Panc1 (cell line): ENCODE results near the gene NMNAT3. TPM values are rescaled to one million over a fixed set of nuclear protein-coding genes. Genes with fewer than 3 reads are reported as not detected.

Experiments used
- ATAC-seq: fragments of 200-7000 bp; cut with Tn5 transposase; 2 replicates; pipeline ENCODE4 v1.9.1; 2020; ENCODE audit warnings: mild to moderate bottlenecking, moderate library complexity
- BruUV-seq: library from RNA; stranded (reverse); fragments of 400-500 nt; replicated peaks from 2 replicates; lab custom pipeline; 2021; lab: Mats Ljungman, UMichigan
- CTCF ChIA-PET: fragments of 300-600 bp; sonication (Branson Sonifier 250); formaldehyde crosslinking; loops from one replicate; lab custom pipeline; 2022; ENCODE audit warnings: antibody characterized with exemption; lab: Charles Lee
- POLR2A ChIA-PET: fragments of 300-600 bp; sonication (Branson Sonifier 250); formaldehyde crosslinking; loops from one replicate; lab custom pipeline; 2022; ENCODE audit warnings: antibody characterized with exemption; lab: Charles Lee
- DNase-seq: peaks from one replicate; pipeline ENCODE4 v3.0.0-alpha.2; 2010; ENCODE audit warnings: low read depth, low spot score
- H3K27ac ChIP-seq: 2 replicates; pipeline ENCODE4 v1.5.1; 2011; ENCODE audit warnings: mild to moderate bottlenecking, low read length, inconsistent platforms
- H3K27me3 ChIP-seq: fragments of 200-500 bp; sonication (Bioruptor generic); 2 replicates; pipeline ENCODE4 v1.6.0; 2014; ENCODE audit warnings: low read length, inconsistent platforms; ENCODE audit not compliant: control insufficient read depth, insufficient read depth
- H3K36me3 ChIP-seq: fragments of 200-500 bp; sonication (Bioruptor generic); 2 replicates; pipeline ENCODE4 v1.5.1; 2014; ENCODE audit warnings: inconsistent platforms, mild to moderate bottlenecking, low read length, moderate library complexity; ENCODE audit not compliant: control insufficient read depth, insufficient read depth
- H3K4me1 ChIP-seq: 2 replicates; pipeline ENCODE4 v1.5.1; 2011; ENCODE audit warnings: inconsistent platforms, mild to moderate bottlenecking, low read length, moderate library complexity; ENCODE audit not compliant: control insufficient read depth, insufficient read depth
- H3K4me3 ChIP-seq, 2 experiments: 2 replicates each; pipeline ENCODE4 v1.5.1; 2011 to 2012; ENCODE audit warnings: low read depth in 2 of 2, low read length in 2 of 2, mild to moderate bottlenecking in 2 of 2, inconsistent platforms in 1 of 2, moderate library complexity in 1 of 2
- H3K9me3 ChIP-seq: fragments of 200-500 bp; sonication (Bioruptor generic); 2 replicates; pipeline ENCODE4 v1.5.1; 2014; ENCODE audit warnings: low read depth, mild to moderate bottlenecking, inconsistent platforms, low read length, moderate library complexity; ENCODE audit not compliant: control insufficient read depth, insufficient read depth
- POLR2AphosphoS5 ChIP-seq: IDR thresholded peaks from 2 replicates; pipeline ENCODE4 v1.6.1; 2012; ENCODE audit warnings: mild to moderate bottlenecking, low read depth, low read length, moderate library complexity
- SIN3A ChIP-seq: IDR thresholded peaks from 2 replicates; pipeline ENCODE4 v1.6.1; 2012; ENCODE audit warnings: low read depth, mild to moderate bottlenecking, low read length, moderate library complexity, borderline replicate concordance; ENCODE audit not compliant: insufficient read depth
- TCF7L2 ChIP-seq: IDR thresholded peaks from 2 replicates; pipeline ENCODE4 v1.6.1; 2011; ENCODE audit warnings: mild to moderate bottlenecking, low read depth, low read length, inconsistent platforms
- in situ Hi-C: cut with HindIII; loops from 2 replicates; pipeline ENCODE4 v1.10.0; 2016; ENCODE audit warnings: low sequenced_read_pairs, low pct_unique_long_range_greater_than_20kb
- intact Hi-C: fragments of 100-400 bp; cut with micrococcal nuclease; formaldehyde crosslinking; loops from one replicate; pipeline ENCODE4 v1.10.0; 2022; ENCODE audit not compliant: unreplicated experiment
- total RNA-seq: library from RNA; stranded (reverse); gene quantifications from one replicate; pipeline ENCODE4 v1.2.1, GENCODE V29; 2021; ENCODE audit not compliant: unreplicated experiment
- TF ChIP-seq, protein P1 (sequence below), 2 experiments: IDR thresholded peaks; 2 replicates each; pipeline ENCODE4 v1.6.1; 2011 to 2012; ENCODE audit warnings: low read depth in 2 of 2, control low read depth in 1 of 2, low read length in 1 of 2, mild to moderate bottlenecking in 1 of 2, moderate library complexity in 1 of 2; ENCODE audit not compliant: insufficient read depth in 1 of 2
- TF ChIP-seq, protein P2 (sequence below): fragments of 450-650 bp; IDR thresholded peaks from 2 replicates; pipeline ENCODE4 v1.5.1; 2017; ENCODE audit warnings: mild to moderate bottlenecking

Gene NMNAT3
- total RNA-seq, 1 experiment from 2014 or later = 1.9 TPM

GRCh38 chr3:139660269-139660668 lies 17.5 kb downstream of the NMNAT3 start:
- POLR2A ChIA-PET = no interaction called here
- TF ChIP-seq, protein P1, sequence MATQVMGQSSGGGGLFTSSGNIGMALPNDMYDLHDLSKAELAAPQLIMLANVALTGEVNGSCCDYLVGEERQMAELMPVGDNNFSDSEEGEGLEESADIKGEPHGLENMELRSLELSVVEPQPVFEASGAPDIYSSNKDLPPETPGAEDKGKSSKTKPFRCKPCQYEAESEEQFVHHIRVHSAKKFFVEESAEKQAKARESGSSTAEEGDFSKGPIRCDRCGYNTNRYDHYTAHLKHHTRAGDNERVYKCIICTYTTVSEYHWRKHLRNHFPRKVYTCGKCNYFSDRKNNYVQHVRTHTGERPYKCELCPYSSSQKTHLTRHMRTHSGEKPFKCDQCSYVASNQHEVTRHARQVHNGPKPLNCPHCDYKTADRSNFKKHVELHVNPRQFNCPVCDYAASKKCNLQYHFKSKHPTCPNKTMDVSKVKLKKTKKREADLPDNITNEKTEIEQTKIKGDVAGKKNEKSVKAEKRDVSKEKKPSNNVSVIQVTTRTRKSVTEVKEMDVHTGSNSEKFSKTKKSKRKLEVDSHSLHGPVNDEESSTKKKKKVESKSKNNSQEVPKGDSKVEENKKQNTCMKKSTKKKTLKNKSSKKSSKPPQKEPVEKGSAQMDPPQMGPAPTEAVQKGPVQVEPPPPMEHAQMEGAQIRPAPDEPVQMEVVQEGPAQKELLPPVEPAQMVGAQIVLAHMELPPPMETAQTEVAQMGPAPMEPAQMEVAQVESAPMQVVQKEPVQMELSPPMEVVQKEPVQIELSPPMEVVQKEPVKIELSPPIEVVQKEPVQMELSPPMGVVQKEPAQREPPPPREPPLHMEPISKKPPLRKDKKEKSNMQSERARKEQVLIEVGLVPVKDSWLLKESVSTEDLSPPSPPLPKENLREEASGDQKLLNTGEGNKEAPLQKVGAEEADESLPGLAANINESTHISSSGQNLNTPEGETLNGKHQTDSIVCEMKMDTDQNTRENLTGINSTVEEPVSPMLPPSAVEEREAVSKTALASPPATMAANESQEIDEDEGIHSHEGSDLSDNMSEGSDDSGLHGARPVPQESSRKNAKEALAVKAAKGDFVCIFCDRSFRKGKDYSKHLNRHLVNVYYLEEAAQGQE (IDR thresholded peaks at IDR 0.05; ENCODE audit: insufficient read depth in 1 of 2, low read depth in 2 of 2, low read length in 1 of 2) = no peak
- no peak for TF ChIP-seq POLR2AphosphoS5
- TF ChIP-seq, protein P2, sequence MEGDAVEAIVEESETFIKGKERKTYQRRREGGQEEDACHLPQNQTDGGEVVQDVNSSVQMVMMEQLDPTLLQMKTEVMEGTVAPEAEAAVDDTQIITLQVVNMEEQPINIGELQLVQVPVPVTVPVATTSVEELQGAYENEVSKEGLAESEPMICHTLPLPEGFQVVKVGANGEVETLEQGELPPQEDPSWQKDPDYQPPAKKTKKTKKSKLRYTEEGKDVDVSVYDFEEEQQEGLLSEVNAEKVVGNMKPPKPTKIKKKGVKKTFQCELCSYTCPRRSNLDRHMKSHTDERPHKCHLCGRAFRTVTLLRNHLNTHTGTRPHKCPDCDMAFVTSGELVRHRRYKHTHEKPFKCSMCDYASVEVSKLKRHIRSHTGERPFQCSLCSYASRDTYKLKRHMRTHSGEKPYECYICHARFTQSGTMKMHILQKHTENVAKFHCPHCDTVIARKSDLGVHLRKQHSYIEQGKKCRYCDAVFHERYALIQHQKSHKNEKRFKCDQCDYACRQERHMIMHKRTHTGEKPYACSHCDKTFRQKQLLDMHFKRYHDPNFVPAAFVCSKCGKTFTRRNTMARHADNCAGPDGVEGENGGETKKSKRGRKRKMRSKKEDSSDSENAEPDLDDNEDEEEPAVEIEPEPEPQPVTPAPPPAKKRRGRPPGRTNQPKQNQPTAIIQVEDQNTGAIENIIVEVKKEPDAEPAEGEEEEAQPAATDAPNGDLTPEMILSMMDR = no peak
- TF ChIP-seq TCF7L2 = no peak
- no peak for TF ChIP-seq SIN3A
- in situ Hi-C loops (no loop called here), intact Hi-C loops (no loop called here)
- Histone ChIP-seq H3K9me3 (no peaks in the 10 kb centered on the region), H3K27me3 (no peaks in the 10 kb centered on the region), H3K36me3 (no peaks in the 10 kb centered on the region), H3K27ac (no peak overlapping the region), H3K4me1 (no peaks in the 10 kb centered on the region), H3K4me3 (no peak overlapping the region)
- ATAC-seq (no peak), DNase-seq (no peak)
- BruUV-seq = no TSS peak
- CTCF ChIA-PET = no interaction called here

DNA sequence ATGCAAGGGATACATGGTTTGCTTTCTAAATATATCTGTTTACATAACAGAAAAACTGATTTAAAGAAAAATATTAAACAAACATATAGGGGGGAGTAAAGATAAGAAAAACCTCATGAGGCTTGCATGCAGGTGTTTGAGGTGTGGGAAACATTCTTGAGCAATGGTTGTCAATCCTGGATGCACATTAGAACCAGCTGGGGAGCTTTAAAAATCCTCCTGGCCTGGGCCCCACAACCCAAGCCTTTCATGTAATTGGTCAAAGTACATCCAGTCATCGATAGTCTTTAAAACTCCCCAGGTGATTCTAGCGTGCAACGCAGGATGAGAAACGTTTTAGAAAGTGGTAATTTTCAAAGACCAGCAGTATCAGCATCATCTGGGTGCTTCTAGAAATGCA lies 18.3 kb downstream of the NMNAT3 start:
- Histone ChIP-seq H3K9me3 (no peaks in the 10 kb centered on the region), H3K36me3 (no peaks in the 10 kb centered on the region), H3K4me3 (no peak overlapping the region), H3K27ac (no peak overlapping the region), H3K4me1 (no peaks in the 10 kb centered on the region), H3K27me3 (no peaks in the 10 kb centered on the region)
- BruUV-seq = no TSS peak
- ATAC-seq = no peak
- no peak for DNase-seq
- in situ Hi-C loops = no loop called here
- intact Hi-C loops = no loop called here
- CTCF ChIA-PET = no interaction called here
- TF ChIP-seq POLR2AphosphoS5 (no peak), TCF7L2 (no peak), SIN3A (no peak)
- TF ChIP-seq, protein P2 = no peak
- TF ChIP-seq, protein P1 (IDR thresholded peaks at IDR 0.05; ENCODE audit: insufficient read depth in 1 of 2, low read depth in 2 of 2, low read length in 1 of 2) = no peak
- POLR2A ChIA-PET = no interaction called here
